DOHH2 (cell line): Measurements from ENCODE around the gene KCNN3.

Experiments used
- CTCF ChIP-seq: fragments of 200-600 bp; sonication (generic); IDR thresholded peaks from one replicate; pipeline ENCODE4 v1.5.1; 2014; ENCODE audit warnings: antibody characterized with exemption, mild to moderate bottlenecking, low read depth, low read length; ENCODE audit not compliant: poor library complexity, severe bottlenecking
- EZH2phosphoT487 ChIP-seq: fragments of 200-600 bp; sonication (generic); IDR thresholded peaks from 2 replicates; pipeline ENCODE4 v1.6.1; 2017; ENCODE audit warnings: borderline replicate concordance, mild to moderate bottlenecking, antibody characterized with exemption, low read length, moderate library complexity, mixed read lengths

DNA sequence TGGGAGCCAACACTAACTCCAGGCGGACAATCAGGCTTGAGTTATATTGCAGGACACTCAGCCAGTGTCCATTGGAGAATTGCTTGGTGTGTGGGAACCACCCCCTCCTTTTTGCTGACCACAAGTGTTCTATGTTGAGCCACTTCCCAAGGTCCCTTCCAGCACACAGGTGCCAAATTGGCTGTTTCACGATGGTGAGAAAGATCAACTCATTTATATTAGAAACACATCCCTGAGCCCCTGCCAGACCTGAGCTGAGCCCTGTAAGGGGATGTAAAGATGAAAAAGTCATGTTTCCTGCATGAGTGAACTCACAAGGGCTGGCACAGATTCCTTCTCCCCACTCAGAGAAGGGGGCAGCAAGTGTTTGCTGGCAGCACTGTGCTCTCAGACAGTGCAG is 96.5 kb downstream of the KCNN3 start:
- no peak for TF ChIP-seq CTCF
- TF ChIP-seq EZH2phosphoT487, result no peak
